ENCODE measurements around the gene ADCY9.

The ADCY9 gene

GRCh38 chr16:3982216-3982615 lies 134.0 kb downstream of the ADCY9 start:
- DNase-seq (ENCODE audit: low read depth), result no peak
- H3K4me3 ChIP-seq (ENCODE audit: low read length), result no peak overlapping the region
- TF ChIP-seq, protein P1, sequence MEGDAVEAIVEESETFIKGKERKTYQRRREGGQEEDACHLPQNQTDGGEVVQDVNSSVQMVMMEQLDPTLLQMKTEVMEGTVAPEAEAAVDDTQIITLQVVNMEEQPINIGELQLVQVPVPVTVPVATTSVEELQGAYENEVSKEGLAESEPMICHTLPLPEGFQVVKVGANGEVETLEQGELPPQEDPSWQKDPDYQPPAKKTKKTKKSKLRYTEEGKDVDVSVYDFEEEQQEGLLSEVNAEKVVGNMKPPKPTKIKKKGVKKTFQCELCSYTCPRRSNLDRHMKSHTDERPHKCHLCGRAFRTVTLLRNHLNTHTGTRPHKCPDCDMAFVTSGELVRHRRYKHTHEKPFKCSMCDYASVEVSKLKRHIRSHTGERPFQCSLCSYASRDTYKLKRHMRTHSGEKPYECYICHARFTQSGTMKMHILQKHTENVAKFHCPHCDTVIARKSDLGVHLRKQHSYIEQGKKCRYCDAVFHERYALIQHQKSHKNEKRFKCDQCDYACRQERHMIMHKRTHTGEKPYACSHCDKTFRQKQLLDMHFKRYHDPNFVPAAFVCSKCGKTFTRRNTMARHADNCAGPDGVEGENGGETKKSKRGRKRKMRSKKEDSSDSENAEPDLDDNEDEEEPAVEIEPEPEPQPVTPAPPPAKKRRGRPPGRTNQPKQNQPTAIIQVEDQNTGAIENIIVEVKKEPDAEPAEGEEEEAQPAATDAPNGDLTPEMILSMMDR (IDR thresholded peaks at IDR 0.05; ENCODE audit: insufficient read depth, low read depth, low read length, missing control alignments), result no peak

GRCh38 chr16:3980253-3981111 lies 135.8 kb downstream of the ADCY9 start:
- TF ChIP-seq, protein P1 (IDR thresholded peaks at IDR 0.05; ENCODE audit: insufficient read depth, low read depth, low read length, missing control alignments), result no peak
- DNase-seq (ENCODE audit: low read depth), result peak; percentile 31
- no peak overlapping the region for H3K4me3 ChIP-seq (ENCODE audit: low read length)

DNA sequence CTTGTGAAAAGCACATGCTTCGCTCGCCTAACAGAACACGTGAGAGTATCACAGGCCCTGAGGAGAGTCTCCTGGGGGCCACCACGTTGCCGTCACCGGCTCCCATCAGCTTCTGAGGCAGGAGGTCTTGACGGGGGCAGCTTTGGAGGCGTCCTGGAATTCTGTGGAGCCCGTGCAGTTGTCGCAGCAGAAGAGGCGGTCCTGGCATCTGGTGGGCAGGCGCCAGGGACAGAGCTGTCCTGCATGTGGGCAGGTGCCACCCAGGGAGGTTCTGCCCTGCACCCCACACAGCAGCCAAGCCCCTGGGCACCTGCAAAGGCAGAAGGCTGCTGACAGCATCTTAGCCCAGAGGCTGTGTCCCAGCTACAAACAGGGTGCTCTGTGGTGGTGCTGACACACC lies 136.7 kb downstream of the ADCY9 start:
- H3K4me3 ChIP-seq (ENCODE audit: low read length), result no peak overlapping the region
- DNase-seq (ENCODE audit: low read depth), result no peak
- TF ChIP-seq, protein P1 (IDR thresholded peaks at IDR 0.05; ENCODE audit: insufficient read depth, low read depth, low read length, missing control alignments), result no peak

DNA sequence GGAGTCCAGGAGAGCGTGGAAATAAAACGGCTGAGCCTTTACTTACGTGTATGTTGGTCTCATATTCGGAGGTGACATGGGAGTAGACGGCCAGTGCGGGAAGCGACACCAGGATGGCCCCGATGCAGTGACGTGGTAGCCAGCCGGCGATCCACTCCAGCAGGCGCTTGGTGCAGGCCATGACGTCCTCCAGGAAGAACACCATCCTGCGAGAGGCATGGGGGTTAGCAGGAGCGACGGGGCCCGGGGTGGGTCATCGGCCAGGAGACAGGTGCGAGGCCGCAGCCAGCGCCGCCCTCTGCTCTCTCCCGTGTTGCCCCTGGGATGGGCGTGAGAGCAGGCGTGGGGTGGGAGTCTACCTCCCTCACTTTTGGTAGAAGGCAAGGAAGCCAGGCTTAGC lies 137.2 kb downstream of the ADCY9 start:
- no peak overlapping the region for H3K4me3 ChIP-seq (ENCODE audit: low read length)
- DNase-seq (ENCODE audit: low read depth), result no peak
- TF ChIP-seq, protein P1 (IDR thresholded peaks at IDR 0.05; ENCODE audit: insufficient read depth, low read depth, low read length, missing control alignments), result no peak

DNA sequence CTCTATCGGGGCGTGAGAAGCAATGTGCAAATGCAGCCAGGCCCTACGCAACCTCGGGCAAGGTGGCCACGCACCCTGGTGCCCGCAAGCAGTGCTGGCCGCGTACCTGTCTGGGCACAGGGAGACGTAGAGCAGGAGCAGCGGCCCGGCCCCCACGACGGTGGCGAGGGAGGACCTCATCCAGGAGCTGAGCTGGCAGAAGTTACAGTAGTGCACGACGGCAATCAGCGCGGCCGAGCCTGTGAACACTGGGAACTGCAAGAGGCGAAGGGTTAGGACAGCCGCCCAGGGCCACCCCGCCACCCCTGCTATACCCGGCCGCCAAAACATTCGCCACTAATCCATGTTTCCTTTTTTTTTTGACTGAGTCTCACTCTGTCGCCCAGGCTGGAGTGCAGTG lies 138.9 kb downstream of the ADCY9 start:
- no peak for DNase-seq (ENCODE audit: low read depth)
- H3K4me3 ChIP-seq (ENCODE audit: low read length), result no peak overlapping the region
- TF ChIP-seq, protein P1 (IDR thresholded peaks at IDR 0.05; ENCODE audit: insufficient read depth, low read depth, low read length, missing control alignments), result no peak

- TF ChIP-seq, protein P1 (IDR thresholded peaks at IDR 0.05; ENCODE audit: insufficient read depth, low read depth, low read length, missing control alignments), result no peak
- DNase-seq (ENCODE audit: low read depth), result no peak
- H3K4me3 ChIP-seq (ENCODE audit: low read length), result no peak overlapping the region
These were observed 141.5 kb downstream of the ADCY9 start for GRCh38 chr16:3974751-3975150.

DNA sequence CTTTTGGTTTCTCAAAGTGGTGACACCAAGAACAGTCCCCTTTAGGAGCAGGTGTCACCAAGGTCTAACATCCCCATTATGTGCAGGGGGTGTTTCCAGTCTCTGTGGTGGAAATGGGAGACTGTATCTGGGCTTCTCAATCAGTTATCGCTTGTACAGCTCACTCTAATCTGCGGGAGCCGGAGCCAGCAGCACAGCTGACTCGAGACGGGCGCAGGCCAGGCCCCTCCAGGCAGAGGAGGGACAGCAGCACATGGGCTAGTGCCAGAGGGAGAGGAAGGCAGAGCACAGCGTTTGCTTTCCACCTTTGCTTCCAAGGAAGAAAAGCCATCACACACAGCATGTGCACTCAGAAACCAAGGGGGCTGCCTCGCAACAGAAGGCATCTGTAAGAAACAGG lies 144.5 kb downstream of the ADCY9 start:
- H3K4me3 ChIP-seq (ENCODE audit: low read length), result no peak overlapping the region
- TF ChIP-seq, protein P1 (IDR thresholded peaks at IDR 0.05; ENCODE audit: insufficient read depth, low read depth, low read length, missing control alignments), result no peak
- DNase-seq (ENCODE audit: low read depth), result no peak

All from epithelial cell of esophagus (primary cell).